Peyer's patch (tissue), 4 donors: ENCODE measurements around the gene SLC38A2.

Experiments
- CTCF ChIP-seq, 6 experiments: fragments of 450-650 bp in 4 of 6; fragments of 200-600 bp in 2 of 6; sonication (generic) in 1 of 6; IDR thresholded peaks; one replicate each; pipeline ENCODE4 v1.5.1; 2017 to 2019; ENCODE audit warnings: antibody characterized with exemption in 6 of 6, mild to moderate bottlenecking in 3 of 6, moderate library complexity in 1 of 6
- POLR2A ChIP-seq, 2 donors: fragments of 450-650 bp; IDR thresholded peaks; one replicate each; pipeline ENCODE4 v1.5.1; 2017; ENCODE audit warnings: antibody characterized with exemption in 2 of 2, mild to moderate bottlenecking in 2 of 2, moderate library complexity in 2 of 2

- TF ChIP-seq POLR2A (IDR thresholded peaks at IDR 0.05) (no peak), CTCF (IDR thresholded peaks at IDR 0.05) (no peak)
These were observed 31.1 kb upstream of the SLC38A2 start for GRCh38 chr12:46403719-46404070.
